Spleen (tissue), 7 donors: Measurements from ENCODE around the gene BPIFB2.

Experiments used
- POLR2A ChIP-seq, 3 donors: fragments of 450-650 bp; IDR thresholded peaks; one replicate each; pipeline ENCODE4 v1.5.1; 2017; ENCODE audit warnings: antibody characterized with exemption in 3 of 3, mild to moderate bottlenecking in 1 of 3
- POLR2AphosphoS5 ChIP-seq, 3 donors: sonication (generic); formaldehyde crosslinking; IDR thresholded peaks; one replicate each; pipeline ENCODE4 v1.5.1; 2017; ENCODE audit warnings: antibody characterized with exemption in 3 of 3
- TF ChIP-seq, protein P1 (sequence below), 11 experiments: fragments of 200-600 bp in 7 of 11; fragments of 450-650 bp in 4 of 11; sonication (generic) in 4 of 11; IDR thresholded peaks in 8 of 11; conservative IDR thresholded peaks in 3 of 11; 1 replicate in 7 of 11; 2 replicates in 4 of 11; pipeline versions ENCODE4 v1.4.0 to v1.8.0; 2016 to 2021; ENCODE audit warnings: antibody characterized with exemption in 11 of 11, inconsistent platforms in 4 of 11, mild to moderate bottlenecking in 1 of 11
- donor health status: DM: no; HTN: no; CAD: no; lungs with moderate emphysema.
- donor health status: DM: no; HTN: no; CAD: no.
- donor health status: DM: no; HTN: no; CAD: no.

DNA sequence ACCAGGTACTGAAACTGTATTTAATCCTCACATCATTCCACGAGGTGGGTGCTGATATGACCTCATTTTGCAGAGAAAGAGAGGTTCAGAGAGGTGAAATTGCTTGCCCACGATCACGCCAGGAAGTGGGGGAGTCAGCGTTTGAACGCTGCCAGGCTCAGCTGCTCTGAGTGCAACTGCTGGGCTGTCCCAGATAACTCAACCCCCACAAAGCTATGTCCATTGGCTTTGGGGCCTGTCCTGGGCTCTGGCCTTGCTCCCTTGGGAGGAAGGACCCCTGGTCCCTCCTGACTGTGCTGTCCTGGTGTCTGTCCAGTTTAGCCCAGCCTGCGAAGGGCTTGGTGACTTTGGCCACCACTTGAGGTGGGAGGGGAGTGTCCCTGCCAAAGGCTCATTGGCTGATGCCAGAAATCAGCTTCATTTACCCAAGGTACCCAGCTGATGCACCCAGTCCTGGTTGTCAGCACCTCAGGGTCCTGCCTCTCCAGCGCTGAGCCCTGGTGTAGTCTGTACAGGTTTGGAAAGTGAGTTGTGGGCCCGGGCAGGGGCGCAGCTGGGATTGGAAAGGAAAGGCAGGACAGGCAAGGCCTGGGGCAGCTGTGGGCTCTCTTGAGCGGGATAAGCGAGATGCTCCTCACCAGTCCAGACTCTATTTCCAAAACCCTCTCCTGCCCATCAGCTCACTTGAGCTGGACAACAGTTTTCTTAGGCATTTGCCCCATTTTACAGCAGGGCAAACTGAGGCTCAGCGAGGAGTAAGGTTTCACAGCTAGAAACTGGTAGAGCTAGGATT lies 41.7 kb upstream of the BPIFB2 start:
- TF ChIP-seq, protein P1, sequence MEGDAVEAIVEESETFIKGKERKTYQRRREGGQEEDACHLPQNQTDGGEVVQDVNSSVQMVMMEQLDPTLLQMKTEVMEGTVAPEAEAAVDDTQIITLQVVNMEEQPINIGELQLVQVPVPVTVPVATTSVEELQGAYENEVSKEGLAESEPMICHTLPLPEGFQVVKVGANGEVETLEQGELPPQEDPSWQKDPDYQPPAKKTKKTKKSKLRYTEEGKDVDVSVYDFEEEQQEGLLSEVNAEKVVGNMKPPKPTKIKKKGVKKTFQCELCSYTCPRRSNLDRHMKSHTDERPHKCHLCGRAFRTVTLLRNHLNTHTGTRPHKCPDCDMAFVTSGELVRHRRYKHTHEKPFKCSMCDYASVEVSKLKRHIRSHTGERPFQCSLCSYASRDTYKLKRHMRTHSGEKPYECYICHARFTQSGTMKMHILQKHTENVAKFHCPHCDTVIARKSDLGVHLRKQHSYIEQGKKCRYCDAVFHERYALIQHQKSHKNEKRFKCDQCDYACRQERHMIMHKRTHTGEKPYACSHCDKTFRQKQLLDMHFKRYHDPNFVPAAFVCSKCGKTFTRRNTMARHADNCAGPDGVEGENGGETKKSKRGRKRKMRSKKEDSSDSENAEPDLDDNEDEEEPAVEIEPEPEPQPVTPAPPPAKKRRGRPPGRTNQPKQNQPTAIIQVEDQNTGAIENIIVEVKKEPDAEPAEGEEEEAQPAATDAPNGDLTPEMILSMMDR (IDR thresholded peaks at IDR 0.05 in 8 of 11, conservative IDR thresholded peaks at IDR 0.05 in 3 of 11) = no peak
- TF ChIP-seq POLR2A (IDR thresholded peaks at IDR 0.05) = no peak
- no peak for TF ChIP-seq POLR2AphosphoS5 (IDR thresholded peaks at IDR 0.05)
